Stomach (tissue), 9 donors: ENCODE results near the gene STIM1. TPM values are rescaled to one million over a fixed set of nuclear protein-coding genes. Genes with fewer than 3 reads are reported as not detected.

Experiments used
- DNase-seq, 2 donors: peaks; one replicate each; pipeline versions ENCODE4 v3.0.0 to v3.0.0-alpha.2; 2013 to 2019
- H3K27ac ChIP-seq, 5 donors: fragments of 200-600 bp in 4 of 5; sonication (generic) in 4 of 5; one replicate each; pipeline ENCODE4 v1.5.1; 2013 to 2019; ENCODE audit warnings: mild to moderate bottlenecking in 1 of 5, moderate library complexity in 1 of 5
- H3K27me3 ChIP-seq, 3 donors: fragments of 200-600 bp; sonication (generic); one replicate each; pipeline ENCODE4 v1.5.1; 2017 to 2019; ENCODE audit warnings: mixed run types in 1 of 3
- H3K36me3 ChIP-seq, 4 donors: fragments of 200-600 bp; sonication (generic); 1 replicate in 3 of 4; 2 replicates in 1 of 4; pipeline ENCODE4 v1.5.1; 2016 to 2019
- H3K4me1 ChIP-seq, 4 donors: fragments of 200-600 bp; sonication (generic); one replicate each; pipeline ENCODE4 v1.5.1; 2016 to 2019
- H3K4me3 ChIP-seq, 4 donors: fragments of 200-600 bp; sonication (generic) in 3 of 4; one replicate each; pipeline ENCODE4 v1.5.1; 2016 to 2019; ENCODE audit warnings: mild to moderate bottlenecking in 1 of 4
- H3K9me3 ChIP-seq, 4 donors: fragments of 200-600 bp; sonication (generic); one replicate each; pipeline ENCODE4 v1.5.1; 2016 to 2019
- CTCF ChIP-seq, 7 experiments: fragments of 450-650 bp in 4 of 7; fragments of 200-600 bp in 3 of 7; sonication (generic) in 3 of 7; IDR thresholded peaks; one replicate each; pipeline ENCODE4 v1.5.1; 2016 to 2019; ENCODE audit warnings: antibody characterized with exemption in 7 of 7, control low read depth in 2 of 7, mild to moderate bottlenecking in 1 of 7
- EP300 ChIP-seq: sonication (generic); formaldehyde crosslinking; IDR thresholded peaks from one replicate; pipeline ENCODE4 v1.6.1; 2017; ENCODE audit warnings: antibody characterized with exemption
- POLR2A ChIP-seq, 4 donors: fragments of 450-650 bp; IDR thresholded peaks; one replicate each; pipeline ENCODE4 v1.6.1; 2016; ENCODE audit warnings: antibody characterized with exemption in 4 of 4, control low read depth in 2 of 4, mild to moderate bottlenecking in 1 of 4, moderate library complexity in 1 of 4
- POLR2AphosphoS5 ChIP-seq, 3 donors: sonication (generic); formaldehyde crosslinking; IDR thresholded peaks; one replicate each; pipeline ENCODE4 v1.6.1; 2016; ENCODE audit warnings: antibody characterized with exemption in 3 of 3
- WGBS, 5 donors: extraction: QIAGEN DNeasy Blood & Tissue Kit in 3 of 5; methylation state at CpG; one replicate each; pipeline versions ENCODE4 v1.1.5 to v1.1.7; 2013 to 2018; 5-methylcytosine and 5-hydroxymethylcytosine counted together
- intact Hi-C: fragments of 100-400 bp; cut with DNase I; formaldehyde crosslinking; loops from one replicate; pipeline ENCODE4 v1.15.1; 2023; ENCODE audit warnings: low total_unique reads
- polyA plus RNA-seq, 3 donors: library from polyadenylated mRNA; stranded (reverse); fragments of 200-250 nt; gene quantifications; one replicate each; pipeline ENCODE4 v1.2.3, GENCODE V29; 2013
- total RNA-seq, 5 donors: library from RNA; depleted of rRNA; stranded (reverse); fragments of >200 nt; gene quantifications; one replicate each; pipeline versions ENCODE4 v1.1.0 to v1.2.3, GENCODE V29; 2014 to 2016
- donor health status: healthy with polysubstance abuse.
- donor health status: Bipolar disorder and iron deficiency.
- donor health status: healthy.

Gene STIM1
- total and polyA plus RNA-seq, 8 donors: 8.7 to 70.7 (median 34.3) TPM

- TF ChIP-seq POLR2AphosphoS5 (IDR thresholded peaks at IDR 0.05) (no peak), POLR2A (IDR thresholded peaks at IDR 0.05) (no peak), EP300 (no peak), CTCF (IDR thresholded peaks at IDR 0.05) (no peak)
- intact Hi-C loops: no loop called here
- Histone ChIP-seq H3K9me3 (no peaks in the 10 kb centered on the region), H3K27ac (no peak overlapping the region), H3K4me3 (no peak overlapping the region), H3K27me3 (no peaks in the 10 kb centered on the region), H3K36me3 (peaks cover 0 to 5% (median 0%) of the 10 kb centered on the region in 4 donors), H3K4me1 (peaks cover 0 to 42% (median 27%) of the 10 kb centered on the region in 4 donors)
- no peak for DNase-seq
- WGBS, 5 donors: 47 to 92% (median 62%) methylated on average over 3 of the region's 3 CpGs
Measured at GRCh38 chr11:3916962-3917361, 61.5 kb downstream of the STIM1 start.

GRCh38 chr11:3920148-3920852 is 64.8 kb downstream of the STIM1 start:
- intact Hi-C loops: no loop called here
- Histone ChIP-seq H3K4me3 (no peak overlapping the region), H3K27ac (peak overlapping the region in 2 of 5 donors; percentile 25 to 43), H3K36me3 (peaks cover 0 to 7% (median 0%) of the 10 kb centered on the region in 4 donors), H3K9me3 (no peaks in the 10 kb centered on the region), H3K4me1 (peaks cover 0 to 45% (median 24%) of the 10 kb centered on the region in 4 donors), H3K27me3 (no peaks in the 10 kb centered on the region)
- WGBS, 5 donors: 35 to 52% (median 47%) methylated on average over 2 of the region's 2 CpGs
- DNase-seq: peak; percentile 32 to 44
- TF ChIP-seq POLR2AphosphoS5 (IDR thresholded peaks at IDR 0.05) (no peak), POLR2A (IDR thresholded peaks at IDR 0.05) (no peak), EP300 (no peak), CTCF (IDR thresholded peaks at IDR 0.05) (no peak)

- no peaks in the 10 kb centered on the region for H3K9me3 ChIP-seq
- peaks cover 7 to 38% (median 20%) of the 10 kb centered on the region in 4 donors for H3K4me1 ChIP-seq
- H3K27ac ChIP-seq: no peak overlapping the region
- no peak overlapping the region for H3K4me3 ChIP-seq
- TF ChIP-seq POLR2AphosphoS5 (IDR thresholded peaks at IDR 0.05) (no peak), POLR2A (IDR thresholded peaks at IDR 0.05) (no peak), EP300 (no peak), CTCF (IDR thresholded peaks at IDR 0.05) (no peak)
- intact Hi-C loops: no loop called here
- peaks cover 0 to 7% (median 0%) of the 10 kb centered on the region in 4 donors for H3K36me3 ChIP-seq
- H3K27me3 ChIP-seq: no peaks in the 10 kb centered on the region
- 73 to 100% (median 83%) methylated on average over 1 of the region's 1 CpG for WGBS, 5 donors
- DNase-seq: no peak
Measured at GRCh38 chr11:3922056-3922455, 66.6 kb downstream of the STIM1 start.

GRCh38 chr11:3925513-3925912 is 70.0 kb downstream of the STIM1 start:
- DNase-seq: no peak
- peaks cover 0 to 7% (median 0%) of the 10 kb centered on the region in 4 donors for H3K36me3 ChIP-seq
- no peak overlapping the region for H3K4me3 ChIP-seq
- no peaks in the 10 kb centered on the region for H3K9me3 ChIP-seq
- no peak for TF ChIP-seq CTCF (IDR thresholded peaks at IDR 0.05)
- TF ChIP-seq POLR2AphosphoS5 (IDR thresholded peaks at IDR 0.05): no peak
- TF ChIP-seq POLR2A (IDR thresholded peaks at IDR 0.05): no peak
- TF ChIP-seq EP300: no peak
- intact Hi-C loops: no loop called here
- WGBS, 5 donors: 31 to 50% (median 36%) methylated on average over 1 of the region's 1 CpG
- no peaks in the 10 kb centered on the region for H3K27me3 ChIP-seq
- no peak overlapping the region for H3K27ac ChIP-seq
- peaks cover 13 to 49% (median 37%) of the 10 kb centered on the region in 4 donors for H3K4me1 ChIP-seq
